Gastrocnemius medialis (tissue), 4 donors: ENCODE measurements around the gene DDX49.

Experiments used
- POLR2A ChIP-seq, 2 donors: fragments of 450-650 bp; IDR thresholded peaks; one replicate each; pipeline ENCODE4 v1.6.1; 2017; ENCODE audit warnings: antibody characterized with exemption in 2 of 2, mild to moderate bottlenecking in 2 of 2, moderate library complexity in 2 of 2
- TF ChIP-seq, protein P1 (sequence below), 5 experiments: fragments of 450-650 bp in 3 of 5; fragments of 200-600 bp in 2 of 5; sonication (generic) in 2 of 5; IDR thresholded peaks in 4 of 5; conservative IDR thresholded peaks in 1 of 5; 1 replicate in 4 of 5; 2 replicates in 1 of 5; pipeline ENCODE4 v1.5.1; 2016 to 2019; ENCODE audit warnings: antibody characterized with exemption in 5 of 5, mild to moderate bottlenecking in 3 of 5, moderate library complexity in 3 of 5

DNA sequence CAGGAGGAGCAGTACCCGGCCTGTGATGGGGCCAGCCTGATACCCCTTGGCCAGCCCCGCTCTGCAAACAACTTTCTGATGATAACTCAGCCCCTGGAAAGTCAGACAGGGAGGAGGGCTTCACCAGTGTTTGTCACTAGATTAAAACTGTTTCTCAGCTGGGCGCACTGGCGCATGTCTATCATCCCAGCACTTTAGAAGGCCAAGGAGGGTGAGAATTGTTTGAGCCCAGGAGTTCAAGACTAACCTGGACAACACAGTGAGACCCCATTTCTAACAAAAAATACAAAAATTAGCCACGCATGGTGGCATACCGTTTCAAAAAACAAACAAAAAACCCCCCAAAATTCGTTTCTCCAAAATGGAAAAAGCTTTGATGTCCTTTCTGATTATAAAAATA, 18.0 kb upstream of the DDX49 start:
- no peak for TF ChIP-seq POLR2A (IDR thresholded peaks at IDR 0.05)
- TF ChIP-seq, protein P1, sequence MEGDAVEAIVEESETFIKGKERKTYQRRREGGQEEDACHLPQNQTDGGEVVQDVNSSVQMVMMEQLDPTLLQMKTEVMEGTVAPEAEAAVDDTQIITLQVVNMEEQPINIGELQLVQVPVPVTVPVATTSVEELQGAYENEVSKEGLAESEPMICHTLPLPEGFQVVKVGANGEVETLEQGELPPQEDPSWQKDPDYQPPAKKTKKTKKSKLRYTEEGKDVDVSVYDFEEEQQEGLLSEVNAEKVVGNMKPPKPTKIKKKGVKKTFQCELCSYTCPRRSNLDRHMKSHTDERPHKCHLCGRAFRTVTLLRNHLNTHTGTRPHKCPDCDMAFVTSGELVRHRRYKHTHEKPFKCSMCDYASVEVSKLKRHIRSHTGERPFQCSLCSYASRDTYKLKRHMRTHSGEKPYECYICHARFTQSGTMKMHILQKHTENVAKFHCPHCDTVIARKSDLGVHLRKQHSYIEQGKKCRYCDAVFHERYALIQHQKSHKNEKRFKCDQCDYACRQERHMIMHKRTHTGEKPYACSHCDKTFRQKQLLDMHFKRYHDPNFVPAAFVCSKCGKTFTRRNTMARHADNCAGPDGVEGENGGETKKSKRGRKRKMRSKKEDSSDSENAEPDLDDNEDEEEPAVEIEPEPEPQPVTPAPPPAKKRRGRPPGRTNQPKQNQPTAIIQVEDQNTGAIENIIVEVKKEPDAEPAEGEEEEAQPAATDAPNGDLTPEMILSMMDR (IDR thresholded peaks at IDR 0.05 in 4 of 5, conservative IDR thresholded peaks at IDR 0.05 in 1 of 5) = no peak
